GM12878 (cell line): ENCODE data around the gene DDHD1. TPM values are rescaled to one million over a fixed set of nuclear protein-coding genes. Genes with fewer than 3 reads are reported as not detected.

Source experiments
- ATAC-seq: fragments of 200-7000 bp; cut with Tn5 transposase; 3 replicates; pipeline ENCODE4 v1.9.1; 2020; ENCODE audit warnings: mild to moderate bottlenecking, moderate library complexity
- BruUV-seq: library from RNA; stranded (reverse); fragments of 400-500 nt; replicated peaks from 2 replicates; lab custom pipeline; 2021; lab: Mats Ljungman, UMichigan
- CTCF ChIA-PET: fragments of 300-600 bp; sonication (Branson Sonifier 250); formaldehyde crosslinking; extraction: SDS; loops from one replicate; lab custom pipeline; 2021; ENCODE audit warnings: inconsistent platforms; lab: Yijun Ruan, JAX
- POLR2A ChIA-PET: fragments of 350-600 bp; formaldehyde crosslinking; extraction: SDS; loops from one replicate; lab custom pipeline; 2021; ENCODE audit warnings: inconsistent platforms; lab: Charles Lee
- RAD21 ChIA-PET: fragments of 300-600 bp; sonication (Branson Sonifier 250); formaldehyde crosslinking; loops from one replicate; lab custom pipeline; 2023; ENCODE audit warnings: antibody characterized with exemption; ENCODE audit not compliant: unreplicated experiment; lab: Charles Lee
- SMC1A ChIA-PET: fragments of 300-600 bp; sonication (Branson Sonifier 250); formaldehyde crosslinking; loops from one replicate; lab custom pipeline; 2023; ENCODE audit not compliant: unreplicated experiment, uncharacterized antibody; lab: Charles Lee
- DNase-seq: peaks from one replicate; pipeline ENCODE4 v3.0.0-alpha.2; 2011; ENCODE audit warnings: low read depth, low spot score
- FAIRE-seq: peaks from 3 replicates; lab custom pipeline; 2011; peaks lifted over from hg19 to GRCh38; lab: Jason Lieb, UNC
- H2AFZ ChIP-seq: 2 replicates; pipeline ENCODE4 v1.6.0; 2011; ENCODE audit warnings: low read depth, low read length, control low read depth; ENCODE audit not compliant: control insufficient read depth
- H3K27ac ChIP-seq: 2 replicates; pipeline ENCODE4 v1.5.1; 2011; ENCODE audit warnings: control low read depth; ENCODE audit not compliant: control insufficient read depth, insufficient read depth
- H3K27me3 ChIP-seq, 2 experiments: replicated peaks in 1 of 2; 2 replicates each; pipeline versions ENCODE4 v1.6.0 to v1.6.1; 2011; ENCODE audit warnings: low read length in 1 of 2; ENCODE audit not compliant: control insufficient read depth in 2 of 2, insufficient read depth in 2 of 2
- H3K36me3 ChIP-seq, 2 experiments: 2 replicates each; pipeline ENCODE4 v1.5.1; 2011; ENCODE audit warnings: low read length in 1 of 2; ENCODE audit not compliant: control insufficient read depth in 2 of 2, insufficient read depth in 2 of 2
- H3K4me1 ChIP-seq: 2 replicates; pipeline ENCODE4 v1.6.1; 2011; ENCODE audit warnings: mild to moderate bottlenecking, low read length, moderate library complexity, mixed read lengths; ENCODE audit not compliant: control insufficient read depth, insufficient read depth
- H3K4me2 ChIP-seq: 2 replicates; pipeline ENCODE4 v1.6.0; 2011; ENCODE audit warnings: control low read depth; ENCODE audit not compliant: control insufficient read depth, insufficient read depth
- H3K4me3 ChIP-seq: fragments of 200-600 bp; sonication (generic); 2 replicates; pipeline ENCODE4 v1.5.1; 2016
- H3K79me2 ChIP-seq: 2 replicates; pipeline ENCODE4 v1.6.0; 2011; ENCODE audit warnings: low read length; ENCODE audit not compliant: control insufficient read depth, insufficient read depth
- H3K9ac ChIP-seq: 2 replicates; pipeline ENCODE4 v1.8.0; 2011; ENCODE audit warnings: low read length, control low read depth, mixed read lengths; ENCODE audit not compliant: control insufficient read depth, insufficient read depth
- H3K9me3 ChIP-seq: replicated peaks from 3 replicates; pipeline ENCODE4 v1.5.1; 2011; ENCODE audit warnings: mild to moderate bottlenecking, low read length; ENCODE audit not compliant: control insufficient read depth, insufficient read depth
- H4K20me1 ChIP-seq: 2 replicates; pipeline ENCODE4 v1.6.0; 2011; ENCODE audit not compliant: control insufficient read depth, insufficient read depth
- ATF2 ChIP-seq: IDR thresholded peaks from 2 replicates; pipeline ENCODE4 v1.6.1; 2012; ENCODE audit warnings: low read length, inconsistent platforms
- ATF3 ChIP-seq: IDR thresholded peaks from 2 replicates; pipeline ENCODE4 v1.6.1; 2011; ENCODE audit warnings: low read depth, mild to moderate bottlenecking, low read length, moderate library complexity, borderline replicate concordance; ENCODE audit errors: extremely low read depth
- CEBPB ChIP-seq, 2 experiments: fragments of 150-350 bp in 1 of 2; IDR thresholded peaks; 2 replicates each; pipeline ENCODE4 v1.6.1; 2012 to 2014; ENCODE audit warnings: low read depth in 2 of 2, low read length in 2 of 2, borderline replicate concordance in 1 of 2, inconsistent platforms in 1 of 2
- IKZF2 ChIP-seq, 2 experiments: fragments of 450-650 bp; IDR thresholded peaks; 2 replicates each; pipeline ENCODE4 v1.6.1; 2017; ENCODE audit warnings: mild to moderate bottlenecking in 2 of 2, moderate library complexity in 2 of 2
- NR2F1 ChIP-seq: fragments of 450-650 bp; conservative IDR thresholded peaks from 2 replicates; pipeline ENCODE4 v1.6.1; 2017; ENCODE audit warnings: mild to moderate bottlenecking
- POU2F2 ChIP-seq: IDR thresholded peaks from 3 replicates; pipeline ENCODE4 v1.6.1; 2011; ENCODE audit warnings: low read depth, mild to moderate bottlenecking, low read length, borderline replicate concordance
- RELB ChIP-seq: fragments of 450-650 bp; IDR thresholded peaks from 2 replicates; pipeline ENCODE4 v1.6.1; 2017; ENCODE audit warnings: low read depth, mild to moderate bottlenecking, moderate library complexity
- SP1 ChIP-seq: IDR thresholded peaks from one replicate; pipeline ENCODE4 v1.6.1; 2011; ENCODE audit warnings: low read depth, low read length
- SUPT20H ChIP-seq: IDR thresholded peaks from 2 replicates; pipeline ENCODE4 v1.6.1; 2011; ENCODE audit warnings: low read depth, mild to moderate bottlenecking, low read length, moderate library complexity, borderline replicate concordance; ENCODE audit not compliant: control insufficient read depth
- TCF12 ChIP-seq: IDR thresholded peaks from 2 replicates; pipeline ENCODE4 v1.6.1; 2011; ENCODE audit warnings: low read depth, mild to moderate bottlenecking, low read length
- ZBED1 ChIP-seq: IDR thresholded peaks from 2 replicates; pipeline ENCODE4 v1.6.1; 2016; ENCODE audit warnings: borderline replicate concordance
- ZNF622 ChIP-seq: fragments of 450-650 bp; IDR thresholded peaks from 2 replicates; pipeline ENCODE4 v1.6.1; 2017; ENCODE audit warnings: mild to moderate bottlenecking, inconsistent platforms
- ZNF687 ChIP-seq: fragments of 450-650 bp; IDR thresholded peaks from 2 replicates; pipeline ENCODE4 v1.6.1; 2017; ENCODE audit warnings: mild to moderate bottlenecking, moderate library complexity
- WGBS: methylation state at CpG from one replicate; pipeline ENCODE4 v1.1.6; 2016; ENCODE audit warnings: low lambda C conversion rate; ENCODE audit not compliant: insufficient replicate concordance, insufficient coverage; ENCODE audit errors: missing lambda C conversion rate; 5-methylcytosine and 5-hydroxymethylcytosine counted together
- in situ Hi-C: fragments of 300-500 bp; cut with MboI; formaldehyde crosslinking; loops from 9 replicates; pipeline ENCODE4 v1.14.3; 2018; ENCODE audit warnings: mixed read lengths
- intact Hi-C: fragments of 100-400 bp; cut with micrococcal nuclease; formaldehyde crosslinking; loops from one replicate; pipeline ENCODE4 v1.14.2; 2022; ENCODE audit not compliant: unreplicated experiment
- polyA plus RNA-seq, 11 experiments: library from polyadenylated mRNA; depleted of rRNA in 4 of 11; unstranded in 6 of 11; stranded (reverse) in 5 of 11; fragments of >200 nt; fragmentation: Nextera tagmentation in 4 of 11; fragmentation: Illumina TruSeq in 1 of 11; extraction: Ambion mirVana in 4 of 11; extraction: Trizol in 1 of 11; gene quantifications; 1 replicate in 1 of 11; 2 replicates in 10 of 11; pipeline versions ENCODE4 v1.2.1 to v1.2.3, GENCODE V29; 2011 to 2016; ENCODE audit warnings: inconsistent platforms in 2 of 11, missing spikeins in 2 of 11, low read depth in 1 of 11
- total RNA-seq, 4 experiments: library from RNA; depleted of rRNA in 3 of 4; stranded (reverse); fragments of >200 nt in 3 of 4; fragmentation: Illumina TruSeq in 1 of 4; extraction: Trizol in 1 of 4; gene quantifications; 2 replicates each; pipeline versions ENCODE4 v1.2.1 to v1.2.3, GENCODE V29; 2013 to 2021
- TF ChIP-seq, protein P1 (sequence below): fragments of 450-650 bp; IDR thresholded peaks from 2 replicates; pipeline ENCODE4 v1.6.1; 2018; ENCODE audit warnings: borderline replicate concordance, mild to moderate bottlenecking; ENCODE audit not compliant: partially characterized antibody

Gene DDHD1
- total and polyA plus RNA-seq, 10 of the 15 experiments (the other 5 are each of a cell fraction or from before 2014, with no cell fraction given) = 7.7 to 52.3 (median 28.5) TPM

DNA sequence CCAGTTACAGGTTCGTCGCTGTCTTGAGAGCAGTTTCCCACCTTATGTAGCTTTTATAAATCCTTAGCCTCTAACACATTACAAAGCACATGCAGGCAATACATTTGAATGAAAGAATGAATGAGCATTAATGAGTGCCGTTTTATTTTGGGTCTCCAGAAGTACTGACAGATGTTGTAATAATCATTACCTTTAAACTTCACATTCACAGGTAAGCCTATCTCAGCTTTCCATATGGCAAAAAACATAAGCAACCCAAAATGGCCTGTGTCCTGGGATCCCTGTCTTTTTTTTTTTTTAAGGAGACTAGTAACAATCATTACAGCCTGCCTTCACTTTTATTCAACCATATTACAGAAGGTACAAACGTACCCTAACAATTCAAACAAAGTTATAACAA is 149.3 kb downstream of the DDHD1 start:
- ChIA-PET CTCF (interaction anchor here (0.6 kb wide), 1 partner anchor 83 kb away, joined by 3 read pairs; no protein-coding TSS in a partner anchor), POLR2A (no interaction called here), RAD21 (no interaction called here), SMC1A (no interaction called here)
- intact Hi-C loops = no loop called here
- H3K27me3 ChIP-seq = no peaks in the 10 kb centered on the region; a peak in 1 of 4 replicates
- no peak overlapping the region for H2AFZ ChIP-seq
- in situ Hi-C loops = no loop called here
- H3K79me2 ChIP-seq = no peaks in the 10 kb centered on the region
- no TSS peak for BruUV-seq
- no peak overlapping the region for H3K9ac ChIP-seq
- DNase-seq (no peak), FAIRE-seq (no peak), ATAC-seq (no peak)
- no peak overlapping the region for H3K4me2 ChIP-seq
- no peaks in the 10 kb centered on the region for H3K36me3 ChIP-seq
- TF ChIP-seq, protein P1, sequence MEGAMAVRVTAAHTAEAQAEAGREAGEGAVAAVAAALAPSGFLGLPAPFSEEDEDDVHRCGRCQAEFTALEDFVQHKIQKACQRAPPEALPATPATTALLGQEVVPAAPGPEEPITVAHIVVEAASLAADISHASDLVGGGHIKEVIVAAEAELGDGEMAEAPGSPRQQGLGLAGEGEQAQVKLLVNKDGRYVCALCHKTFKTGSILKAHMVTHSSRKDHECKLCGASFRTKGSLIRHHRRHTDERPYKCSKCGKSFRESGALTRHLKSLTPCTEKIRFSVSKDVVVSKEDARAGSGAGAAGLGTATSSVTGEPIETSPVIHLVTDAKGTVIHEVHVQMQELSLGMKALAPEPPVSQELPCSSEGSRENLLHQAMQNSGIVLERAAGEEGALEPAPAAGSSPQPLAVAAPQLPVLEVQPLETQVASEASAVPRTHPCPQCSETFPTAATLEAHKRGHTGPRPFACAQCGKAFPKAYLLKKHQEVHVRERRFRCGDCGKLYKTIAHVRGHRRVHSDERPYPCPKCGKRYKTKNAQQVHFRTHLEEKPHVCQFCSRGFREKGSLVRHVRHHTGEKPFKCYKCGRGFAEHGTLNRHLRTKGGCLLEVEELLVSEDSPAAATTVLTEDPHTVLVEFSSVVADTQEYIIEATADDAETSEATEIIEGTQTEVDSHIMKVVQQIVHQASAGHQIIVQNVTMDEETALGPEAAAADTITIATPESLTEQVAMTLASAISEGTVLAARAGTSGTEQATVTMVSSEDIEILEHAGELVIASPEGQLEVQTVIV = no peak
- no peak for TF ChIP-seq NR2F1
- no peak for TF ChIP-seq ZNF622
- TF ChIP-seq TCF12 = no peak
- no peak for TF ChIP-seq SUPT20H
- no peak for TF ChIP-seq CEBPB (IDR thresholded peaks at IDR 0.05; ENCODE audit: borderline replicate concordance in 1 of 2, low read depth in 2 of 2, low read length in 2 of 2)
- TF ChIP-seq ATF3 = no peak
- TF ChIP-seq ATF2 = no peak
- no peak for TF ChIP-seq RELB
- TF ChIP-seq ZBED1 = no peak
- no peak for TF ChIP-seq POU2F2
- no peak for TF ChIP-seq ZNF687
- no peak for TF ChIP-seq IKZF2 (IDR thresholded peaks at IDR 0.05)
- TF ChIP-seq SP1 = no peak
- H3K4me1 ChIP-seq = no peaks in the 10 kb centered on the region
- no peaks in the 10 kb centered on the region for H3K9me3 ChIP-seq
- no peak overlapping the region for H3K4me3 ChIP-seq
- H4K20me1 ChIP-seq = no peaks in the 10 kb centered on the region
- no peak overlapping the region for H3K27ac ChIP-seq
- WGBS = 69% methylated on average over 4 of the region's 4 CpGs
